Calu3 (cell line): ENCODE results near the gene TACO1. TPM values are rescaled to one million over a fixed set of nuclear protein-coding genes. Genes with fewer than 3 reads are reported as not detected.

Source experiments
- BruUV-seq: library from RNA; stranded (reverse); fragments of 400-500 nt; replicated peaks from 2 replicates; lab custom pipeline; 2021; lab: Mats Ljungman, UMichigan
- CTCF ChIA-PET: fragments of 300-600 bp; sonication (Branson Sonifier 250); formaldehyde crosslinking; loops from one replicate; lab custom pipeline; 2022; ENCODE audit warnings: antibody characterized with exemption; lab: Charles Lee
- DNase-seq: peaks from one replicate; pipeline ENCODE4 v3.0.0; 2022
- H3K27ac Mint-ChIP-seq: one replicate; pipeline ENCODE4 v1.8.0; 2022; ENCODE audit warnings: mixed read lengths; ENCODE audit not compliant: unreplicated experiment
- H3K27me3 Mint-ChIP-seq: one replicate; pipeline ENCODE4 v1.8.0; 2022; ENCODE audit warnings: mixed read lengths; ENCODE audit not compliant: unreplicated experiment
- H3K36me3 Mint-ChIP-seq: one replicate; pipeline ENCODE4 v1.8.0; 2022; ENCODE audit warnings: mild to moderate bottlenecking, moderate library complexity, mixed read lengths; ENCODE audit not compliant: insufficient read depth, unreplicated experiment
- H3K4me1 Mint-ChIP-seq: one replicate; pipeline ENCODE4 v1.8.0; 2022; ENCODE audit warnings: mild to moderate bottlenecking, low read depth, mixed read lengths; ENCODE audit not compliant: unreplicated experiment
- H3K4me3 Mint-ChIP-seq: one replicate; pipeline ENCODE4 v1.8.0; 2022; ENCODE audit warnings: mild to moderate bottlenecking, low read depth, moderate library complexity, mixed read lengths; ENCODE audit not compliant: unreplicated experiment
- H3K9me3 Mint-ChIP-seq: one replicate; pipeline ENCODE4 v1.8.0; 2022; ENCODE audit warnings: low read depth, mixed read lengths; ENCODE audit not compliant: unreplicated experiment
- intact Hi-C: fragments of 100-400 bp; cut with micrococcal nuclease; formaldehyde crosslinking; loops from one replicate; pipeline ENCODE4 v1.10.0; 2022; ENCODE audit not compliant: unreplicated experiment
- total RNA-seq: library from RNA; stranded (reverse); gene quantifications from 2 replicates; pipeline ENCODE4 v1.2.3, GENCODE V29; 2022
- TF ChIP-seq, protein P1 (sequence below): fragments of 200-600 bp; IDR thresholded peaks from one replicate; pipeline ENCODE4 v1.8.0; 2022; ENCODE audit warnings: antibody characterized with exemption; ENCODE audit not compliant: unreplicated experiment

The TACO1 gene
- total RNA-seq, 1 experiment from 2014 or later: 14.1 TPM

DNA sequence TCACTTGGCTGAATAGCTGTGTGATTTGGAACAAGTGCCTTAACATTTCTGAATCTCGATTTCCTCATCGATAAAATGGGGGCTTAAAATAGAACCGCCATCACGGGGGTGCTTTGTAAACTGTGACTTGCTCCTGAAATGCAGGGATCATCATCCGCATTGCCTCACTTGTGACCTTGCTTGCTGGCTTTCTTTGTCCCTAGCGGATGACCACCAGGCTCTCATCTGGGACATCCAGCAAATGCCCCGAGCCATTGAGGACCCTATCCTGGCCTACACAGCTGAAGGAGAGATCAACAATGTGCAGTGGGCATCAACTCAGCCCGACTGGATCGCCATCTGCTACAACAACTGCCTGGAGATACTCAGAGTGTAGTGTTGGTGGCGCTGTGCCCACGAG lies 11.9 kb upstream of the TACO1 start:
- BruUV-seq: no TSS peak

DNA sequence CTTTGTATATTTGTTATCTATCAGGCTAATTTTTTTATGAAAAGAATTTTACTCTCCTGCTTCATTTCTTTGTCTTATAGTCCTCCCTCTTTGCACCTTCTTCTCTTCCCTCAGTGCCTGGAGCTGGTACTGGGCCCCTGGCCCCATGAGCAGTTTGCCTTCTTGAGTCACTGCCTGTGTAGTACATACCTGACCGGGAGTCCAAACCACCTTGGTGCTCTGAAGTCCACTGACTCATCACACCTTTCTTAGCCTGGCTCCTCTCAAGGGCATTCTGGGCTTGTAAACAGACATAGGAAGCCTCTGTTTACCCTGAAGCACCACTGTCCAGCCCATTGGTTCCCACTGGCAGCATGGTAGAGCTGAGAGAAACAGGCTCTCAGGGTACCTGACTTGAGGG lies 11.0 kb upstream of the TACO1 start:
- Mint-ChIP-seq H3K4me1 (no peaks in the 10 kb centered on the region), H3K4me3 (no peak overlapping the region), H3K27me3 (no peaks in the 10 kb centered on the region), H3K27ac (no peak overlapping the region), H3K9me3 (no peaks in the 10 kb centered on the region), H3K36me3 (peaks cover 15% of the 10 kb centered on the region)
- CTCF ChIA-PET: no interaction called here
- BruUV-seq: no TSS peak
- TF ChIP-seq, protein P1, sequence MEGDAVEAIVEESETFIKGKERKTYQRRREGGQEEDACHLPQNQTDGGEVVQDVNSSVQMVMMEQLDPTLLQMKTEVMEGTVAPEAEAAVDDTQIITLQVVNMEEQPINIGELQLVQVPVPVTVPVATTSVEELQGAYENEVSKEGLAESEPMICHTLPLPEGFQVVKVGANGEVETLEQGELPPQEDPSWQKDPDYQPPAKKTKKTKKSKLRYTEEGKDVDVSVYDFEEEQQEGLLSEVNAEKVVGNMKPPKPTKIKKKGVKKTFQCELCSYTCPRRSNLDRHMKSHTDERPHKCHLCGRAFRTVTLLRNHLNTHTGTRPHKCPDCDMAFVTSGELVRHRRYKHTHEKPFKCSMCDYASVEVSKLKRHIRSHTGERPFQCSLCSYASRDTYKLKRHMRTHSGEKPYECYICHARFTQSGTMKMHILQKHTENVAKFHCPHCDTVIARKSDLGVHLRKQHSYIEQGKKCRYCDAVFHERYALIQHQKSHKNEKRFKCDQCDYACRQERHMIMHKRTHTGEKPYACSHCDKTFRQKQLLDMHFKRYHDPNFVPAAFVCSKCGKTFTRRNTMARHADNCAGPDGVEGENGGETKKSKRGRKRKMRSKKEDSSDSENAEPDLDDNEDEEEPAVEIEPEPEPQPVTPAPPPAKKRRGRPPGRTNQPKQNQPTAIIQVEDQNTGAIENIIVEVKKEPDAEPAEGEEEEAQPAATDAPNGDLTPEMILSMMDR: no peak
- intact Hi-C loops: no loop called here
- DNase-seq: no peak

More for the DNA sequence above, 11.9 kb upstream of the TACO1 start:
- no peak overlapping the region for H3K4me3 Mint-ChIP-seq
- CTCF ChIA-PET: no interaction called here
- peaks cover 15% of the 10 kb centered on the region for H3K36me3 Mint-ChIP-seq
- H3K27ac Mint-ChIP-seq: no peak overlapping the region
- no peaks in the 10 kb centered on the region for H3K9me3 Mint-ChIP-seq
- TF ChIP-seq, protein P1: no peak
- no peak for DNase-seq
- H3K4me1 Mint-ChIP-seq: no peaks in the 10 kb centered on the region
- intact Hi-C loops: no loop called here
- no peaks in the 10 kb centered on the region for H3K27me3 Mint-ChIP-seq

DNA sequence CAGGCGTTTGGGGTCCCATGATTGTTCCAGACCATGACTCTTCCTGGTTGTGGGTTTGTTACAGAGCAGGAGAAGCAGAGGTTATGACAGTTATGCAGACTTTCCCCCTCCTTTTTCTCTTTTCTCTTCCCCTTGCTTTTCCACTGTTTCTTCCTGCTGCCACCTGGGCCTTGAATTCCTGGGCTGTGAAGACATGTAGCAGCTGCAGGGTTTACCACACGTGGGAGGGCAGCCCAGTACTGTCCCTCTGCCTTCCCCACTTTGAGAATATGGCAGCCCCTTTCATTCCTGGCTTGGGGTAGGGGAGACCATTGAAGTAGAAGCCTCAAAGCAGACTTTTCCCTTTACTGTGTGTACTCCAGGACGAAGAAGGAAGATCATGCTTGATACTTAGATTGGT lies 7.9 kb upstream of the TACO1 start:
- intact Hi-C loops: no loop called here
- Mint-ChIP-seq H3K36me3 (peaks cover 11% of the 10 kb centered on the region), H3K9me3 (no peaks in the 10 kb centered on the region), H3K4me1 (no peaks in the 10 kb centered on the region), H3K4me3 (no peak overlapping the region), H3K27ac (no peak overlapping the region), H3K27me3 (no peaks in the 10 kb centered on the region)
- DNase-seq: no peak
- TF ChIP-seq, protein P1: no peak
- no TSS peak for BruUV-seq
- CTCF ChIA-PET: interaction anchor here (0.6 kb wide), 1 partner anchor 397 kb away, joined by 3 read pairs; no protein-coding TSS in a partner anchor

DNA sequence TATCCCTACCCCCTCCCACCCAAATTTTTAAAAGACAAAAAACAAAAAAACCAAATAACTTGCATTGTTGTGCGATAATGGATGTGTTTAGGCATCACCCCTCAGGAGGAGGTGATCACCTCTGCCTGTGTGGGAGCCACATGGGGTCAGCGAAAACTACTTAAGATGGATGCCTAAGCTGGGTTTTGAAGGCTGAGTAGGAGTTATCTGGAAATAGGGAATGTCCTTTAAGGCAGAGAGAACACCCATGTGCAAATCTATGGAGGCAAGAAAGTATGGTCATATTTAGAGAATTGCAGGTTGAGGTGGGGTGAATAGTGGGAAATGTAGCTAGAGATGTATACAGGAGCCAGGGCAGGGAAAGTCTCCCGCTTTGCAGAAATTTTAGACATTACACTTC lies 5.6 kb upstream of the TACO1 start:
- Mint-ChIP-seq H3K9me3 (no peaks in the 10 kb centered on the region), H3K27ac (no peak overlapping the region), H3K4me3 (no peak overlapping the region), H3K27me3 (no peaks in the 10 kb centered on the region), H3K36me3 (no peaks in the 10 kb centered on the region), H3K4me1 (peaks cover 4% of the 10 kb centered on the region)
- CTCF ChIA-PET: interaction anchor here (0.7 kb wide), 1 partner anchor 10 kb away, joined by 4 read pairs; no protein-coding TSS in a partner anchor
- DNase-seq: no peak
- BruUV-seq: no TSS peak
- intact Hi-C loops: no loop called here
- TF ChIP-seq, protein P1: no peak
